Fibroblast of peridontal ligament (primary cell): ENCODE results near the gene UBA7.
"Not testable (repeated sequence)": the region's sequence is repeated elsewhere in the genome, so short reads cannot be mapped to it uniquely, and the experiment has no call there.

Experiments
- DNase-seq: peaks from one replicate; pipeline ENCODE4 v3.0.0-alpha.2; 2010; ENCODE audit errors: extremely low read depth

Gene UBA7, protein sequence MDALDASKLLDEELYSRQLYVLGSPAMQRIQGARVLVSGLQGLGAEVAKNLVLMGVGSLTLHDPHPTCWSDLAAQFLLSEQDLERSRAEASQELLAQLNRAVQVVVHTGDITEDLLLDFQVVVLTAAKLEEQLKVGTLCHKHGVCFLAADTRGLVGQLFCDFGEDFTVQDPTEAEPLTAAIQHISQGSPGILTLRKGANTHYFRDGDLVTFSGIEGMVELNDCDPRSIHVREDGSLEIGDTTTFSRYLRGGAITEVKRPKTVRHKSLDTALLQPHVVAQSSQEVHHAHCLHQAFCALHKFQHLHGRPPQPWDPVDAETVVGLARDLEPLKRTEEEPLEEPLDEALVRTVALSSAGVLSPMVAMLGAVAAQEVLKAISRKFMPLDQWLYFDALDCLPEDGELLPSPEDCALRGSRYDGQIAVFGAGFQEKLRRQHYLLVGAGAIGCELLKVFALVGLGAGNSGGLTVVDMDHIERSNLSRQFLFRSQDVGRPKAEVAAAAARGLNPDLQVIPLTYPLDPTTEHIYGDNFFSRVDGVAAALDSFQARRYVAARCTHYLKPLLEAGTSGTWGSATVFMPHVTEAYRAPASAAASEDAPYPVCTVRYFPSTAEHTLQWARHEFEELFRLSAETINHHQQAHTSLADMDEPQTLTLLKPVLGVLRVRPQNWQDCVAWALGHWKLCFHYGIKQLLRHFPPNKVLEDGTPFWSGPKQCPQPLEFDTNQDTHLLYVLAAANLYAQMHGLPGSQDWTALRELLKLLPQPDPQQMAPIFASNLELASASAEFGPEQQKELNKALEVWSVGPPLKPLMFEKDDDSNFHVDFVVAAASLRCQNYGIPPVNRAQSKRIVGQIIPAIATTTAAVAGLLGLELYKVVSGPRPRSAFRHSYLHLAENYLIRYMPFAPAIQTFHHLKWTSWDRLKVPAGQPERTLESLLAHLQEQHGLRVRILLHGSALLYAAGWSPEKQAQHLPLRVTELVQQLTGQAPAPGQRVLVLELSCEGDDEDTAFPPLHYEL

DNA sequence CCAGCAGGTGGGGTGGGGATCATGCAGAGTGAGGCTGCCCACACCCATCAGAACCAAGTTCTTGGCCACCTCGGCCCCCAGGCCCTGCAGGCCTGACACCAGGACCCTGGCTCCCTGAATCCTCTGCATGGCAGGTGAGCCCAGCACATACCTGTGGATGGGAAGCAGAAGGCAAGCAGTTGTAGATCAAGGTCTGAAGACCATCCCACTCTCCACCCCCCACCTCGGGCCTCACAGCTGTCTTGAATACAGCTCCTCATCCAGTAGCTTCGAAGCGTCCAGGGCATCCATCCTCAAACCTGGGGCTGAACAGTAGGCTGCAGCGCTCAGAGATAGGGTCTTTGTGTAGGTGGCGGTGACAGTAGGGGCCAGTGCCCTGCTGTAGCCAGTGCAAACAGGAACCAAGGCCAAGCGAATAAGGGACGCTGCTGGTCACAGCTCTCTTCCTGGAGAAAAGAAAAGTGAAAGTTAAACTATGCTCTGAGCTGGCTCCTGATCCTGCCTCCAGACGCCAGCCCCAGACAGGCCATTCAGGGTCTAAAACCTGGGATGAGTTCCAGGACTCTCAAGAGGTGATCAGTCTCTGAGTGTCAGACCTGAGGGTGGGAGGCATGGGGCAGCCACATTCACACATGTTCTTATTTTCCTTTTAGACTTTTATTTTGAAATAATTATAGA lies at the start of gene UBA7:
TSS of gene UBA7 (minus strand) at position 457 of the 678 bp plus-strand sequence. CDS start at position 291, 166 bp downstream.
- peak; percentile 61 for DNase-seq

DNA sequence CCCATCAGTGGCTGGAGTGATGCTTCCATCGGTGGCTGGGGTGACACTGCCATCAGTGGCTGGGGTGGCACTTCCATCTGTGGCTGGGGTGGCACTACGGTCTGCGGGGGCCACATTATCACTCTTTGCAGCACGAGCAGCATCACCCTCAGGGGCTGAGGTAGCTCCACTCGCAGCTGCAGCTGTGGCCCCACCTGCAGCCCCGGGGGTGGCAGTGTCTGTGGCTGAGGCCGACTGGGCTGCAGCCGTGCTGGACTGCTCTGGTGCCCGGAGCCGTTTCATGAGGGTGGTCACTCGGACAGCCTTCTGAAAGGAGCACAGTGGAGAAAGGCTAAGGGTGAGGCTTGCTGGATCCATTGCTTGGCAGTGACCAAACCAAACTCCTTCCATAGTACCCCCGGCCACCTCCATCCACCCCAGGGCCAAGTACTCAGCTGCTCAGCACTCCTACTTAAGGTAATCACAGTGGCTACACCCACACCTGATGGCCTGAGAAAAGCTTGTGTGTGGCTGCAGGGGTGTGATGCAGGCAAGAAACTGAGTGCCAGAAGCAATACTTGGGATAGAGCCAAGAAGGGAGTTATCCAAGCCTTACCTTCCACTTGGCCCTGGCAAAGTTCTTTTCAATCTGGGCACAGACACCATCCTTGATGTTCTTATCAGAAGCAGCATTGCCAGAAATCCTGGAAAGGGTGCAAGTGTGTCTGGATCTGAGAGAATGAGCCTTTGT lies 46.0 kb upstream of the UBA7 start:
- DNase-seq = no peak

DNA sequence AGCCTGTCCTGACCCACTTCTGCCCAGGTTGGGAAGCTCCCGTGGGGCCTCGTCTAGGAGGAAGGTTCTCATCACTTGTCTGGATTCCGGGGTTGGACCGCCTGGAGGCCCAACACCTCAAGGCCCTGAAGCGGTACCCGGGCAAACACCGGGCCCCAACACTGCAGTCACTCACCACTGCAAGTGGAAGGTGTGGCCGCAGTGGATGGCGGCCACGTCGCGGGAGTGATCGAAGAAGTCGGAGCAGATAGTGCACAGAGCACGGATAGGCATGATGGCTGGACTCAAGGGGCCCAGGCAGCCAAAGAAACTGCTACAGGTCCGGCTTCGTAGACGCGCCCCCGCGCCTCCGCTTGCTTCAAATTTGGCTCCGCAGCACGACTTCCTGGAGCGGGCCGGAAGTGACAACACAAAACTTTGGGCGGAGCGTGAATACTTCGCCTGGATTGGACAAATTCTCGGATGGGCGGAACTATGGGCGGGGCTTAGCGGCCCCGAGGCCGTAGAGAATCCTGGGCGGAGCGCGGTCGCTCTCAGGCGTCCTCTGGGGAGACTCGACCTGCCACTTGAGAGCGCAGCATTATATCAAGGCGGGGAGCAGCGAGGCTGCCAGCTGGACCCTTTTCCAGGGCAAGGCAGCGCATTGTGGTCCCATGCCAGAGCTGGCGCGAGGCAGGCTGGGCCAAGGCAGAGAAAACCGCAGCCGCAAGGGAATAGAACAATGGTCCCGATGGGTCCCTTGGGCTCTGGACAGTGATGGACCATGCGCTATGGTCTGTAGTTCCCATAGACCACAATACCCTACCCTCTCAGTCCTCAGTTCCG lies 42.6 kb upstream of the UBA7 start, which contains the start of gene TRAIP:
TSS of gene TRAIP (minus strand) at position 384 of the 825 bp plus-strand sequence. CDS start at position 273, 111 bp downstream.
- peak; percentile 91 for DNase-seq

DNA sequence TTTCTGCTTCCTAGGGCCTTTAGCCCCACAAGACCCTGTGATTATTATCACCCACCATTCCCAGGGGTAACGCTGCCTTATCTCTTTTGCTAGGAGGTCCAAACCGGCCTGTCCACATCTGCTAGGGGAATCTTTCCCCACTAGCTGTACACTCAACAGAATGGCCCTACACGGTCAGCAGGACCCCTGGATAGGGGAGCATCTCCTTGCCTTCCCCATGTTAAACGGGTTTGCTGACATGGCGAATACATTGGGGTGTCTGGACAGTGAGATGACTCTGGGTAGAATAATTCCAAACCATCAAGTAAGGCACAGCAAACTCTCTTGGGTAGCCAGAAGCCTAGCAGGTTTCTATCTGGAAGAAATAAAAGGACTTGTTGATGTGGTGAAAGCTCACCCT lies 41.9 kb upstream of the UBA7 start:
- DNase-seq = no peak

- no peak for DNase-seq
Observed at GRCh38 chr3:49845694-49846093, 31.9 kb upstream of the UBA7 start.

DNA sequence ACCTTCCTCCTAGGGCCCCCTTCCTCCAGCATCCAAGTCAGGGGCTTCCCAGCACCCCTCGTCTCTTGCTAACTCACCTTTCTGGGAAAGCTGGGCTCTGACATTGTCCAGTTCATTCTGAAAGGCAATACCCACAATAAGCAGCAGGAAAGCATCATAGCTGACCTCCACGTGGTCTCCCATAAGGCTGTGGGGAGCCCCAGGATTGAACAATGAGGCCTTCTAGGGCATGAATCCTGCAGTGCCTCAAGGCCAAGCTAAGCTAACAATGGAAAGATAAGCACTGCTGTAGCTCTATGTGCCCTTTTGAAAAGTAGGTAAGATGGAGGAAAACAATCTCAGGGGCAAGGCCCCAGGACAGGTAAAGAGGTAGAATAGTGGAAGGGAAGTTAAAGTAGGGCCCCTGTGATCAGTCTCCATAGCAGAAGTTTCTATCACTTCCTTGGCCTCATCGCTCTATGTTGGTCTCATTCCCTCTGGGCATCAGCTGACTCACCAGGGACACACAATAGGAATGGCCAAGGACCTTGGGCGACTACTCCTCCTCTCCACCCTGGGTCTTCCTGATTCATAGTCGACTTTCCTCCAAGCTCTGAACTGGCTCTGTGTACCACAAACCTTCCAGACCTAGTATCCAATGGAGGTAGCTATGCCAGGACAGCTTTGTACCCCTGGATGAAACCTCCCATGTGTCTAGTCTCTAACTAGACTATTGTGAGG lies 30.9 kb upstream of the UBA7 start:
- no peak for DNase-seq

DNA sequence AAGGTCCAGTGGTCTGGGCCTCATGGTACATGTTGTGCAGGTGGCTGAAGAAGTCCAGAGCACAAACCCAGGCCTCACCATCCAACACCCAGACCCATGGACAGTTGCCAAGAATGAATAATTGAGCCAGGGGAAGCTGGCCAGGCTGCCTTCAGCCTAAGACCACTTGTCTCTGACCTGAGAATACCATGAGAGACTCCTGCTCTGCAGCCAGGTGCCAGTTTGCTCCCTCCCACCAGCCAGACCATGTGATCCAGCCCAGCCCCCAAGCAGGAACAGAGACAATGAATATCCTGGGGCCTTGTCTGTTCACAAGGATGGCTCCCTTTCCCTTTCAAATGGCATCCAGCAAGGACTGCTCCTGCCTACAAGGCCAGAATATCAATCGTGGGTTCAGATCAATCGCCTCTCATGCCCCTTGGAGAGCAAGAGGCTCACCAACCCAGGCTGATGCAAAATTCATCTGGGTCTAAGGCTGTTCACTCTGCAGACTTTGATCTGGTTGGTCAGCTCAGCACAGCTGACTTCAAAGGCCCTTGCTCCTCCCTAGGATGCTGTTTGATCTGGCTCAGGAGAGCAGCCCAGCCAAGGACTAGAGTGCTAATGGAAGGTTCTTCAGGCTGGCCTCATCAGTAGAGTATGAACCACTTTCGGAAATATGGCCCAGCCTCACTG lies 29.2 kb upstream of the UBA7 start:
- DNase-seq = no peak

DNA sequence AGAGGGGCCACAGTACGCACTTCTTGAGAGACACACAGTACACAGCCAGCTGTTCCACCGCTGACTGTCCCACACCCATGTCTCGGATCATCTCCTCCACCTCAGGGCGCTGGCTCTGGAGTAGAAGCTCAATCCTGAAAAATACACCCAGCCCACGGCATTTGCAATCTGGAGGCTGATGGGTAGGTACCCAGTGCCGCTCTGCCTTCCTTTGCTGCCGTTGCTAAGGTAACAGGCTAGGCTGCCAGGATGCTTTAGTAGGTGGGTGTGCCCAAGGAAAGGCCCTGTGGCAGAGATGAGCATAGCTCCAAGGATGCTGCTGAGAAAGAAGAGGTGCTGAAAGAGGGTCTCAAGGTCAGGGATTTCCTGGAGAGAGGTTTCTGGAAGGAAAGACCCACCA lies 28.1 kb upstream of the UBA7 start:
- no peak for DNase-seq

DNA sequence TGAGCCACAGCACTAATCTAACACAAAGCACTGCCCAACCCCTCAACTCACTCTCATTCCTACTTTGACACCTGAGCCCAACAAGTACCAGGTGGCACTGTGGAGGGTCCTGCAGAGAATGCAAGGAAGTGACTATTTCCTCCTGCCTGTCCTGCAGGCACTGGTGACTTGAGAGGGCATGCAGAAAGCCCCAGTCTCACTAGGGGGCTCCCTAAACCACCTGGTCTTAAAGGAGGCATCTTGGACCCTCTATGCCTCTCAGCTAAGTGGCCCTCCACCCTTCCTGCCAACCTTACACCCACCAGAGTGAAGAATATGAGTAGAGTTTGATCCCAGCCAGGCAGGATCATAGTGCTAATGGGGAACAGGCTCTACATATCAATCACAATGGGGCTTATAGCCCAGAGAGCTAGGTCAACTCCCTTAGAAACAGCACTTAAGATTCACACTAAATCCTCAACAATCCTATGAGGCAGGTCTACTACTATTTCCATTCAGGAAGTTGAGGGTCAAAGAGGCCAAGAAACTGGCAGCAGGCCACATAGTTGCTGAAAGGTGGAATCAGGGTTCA lies 27.5 kb upstream of the UBA7 start:
- DNase-seq = peak; percentile 8

DNA sequence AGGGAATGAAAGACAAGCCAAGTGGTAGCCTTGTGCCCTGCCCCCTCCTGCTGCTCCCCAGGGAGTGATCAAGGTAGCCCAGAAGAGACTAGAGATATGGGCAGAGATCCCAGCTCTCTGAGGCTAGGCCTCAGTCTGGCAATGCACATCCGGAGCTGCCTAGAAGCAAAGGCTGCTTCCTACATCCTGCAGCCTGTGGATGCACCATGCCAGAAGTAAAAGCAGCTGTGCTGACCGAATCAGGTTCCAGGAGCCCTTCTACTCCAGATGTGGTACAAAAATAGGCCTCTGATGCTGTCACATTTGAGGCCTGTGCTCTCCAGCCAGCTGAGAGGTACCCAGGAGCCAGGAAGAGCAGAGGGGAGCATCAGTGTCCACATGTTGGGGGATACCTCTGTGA lies 26.6 kb upstream of the UBA7 start:
- DNase-seq = peak; percentile 22

- peak; percentile 86 for DNase-seq
Observed at GRCh38 chr3:49839193-49839809, 25.5 kb upstream of the UBA7 start.

GRCh38 chr3:49831341-49831740 lies 17.6 kb upstream of the UBA7 start:
- no peak for DNase-seq

DNA sequence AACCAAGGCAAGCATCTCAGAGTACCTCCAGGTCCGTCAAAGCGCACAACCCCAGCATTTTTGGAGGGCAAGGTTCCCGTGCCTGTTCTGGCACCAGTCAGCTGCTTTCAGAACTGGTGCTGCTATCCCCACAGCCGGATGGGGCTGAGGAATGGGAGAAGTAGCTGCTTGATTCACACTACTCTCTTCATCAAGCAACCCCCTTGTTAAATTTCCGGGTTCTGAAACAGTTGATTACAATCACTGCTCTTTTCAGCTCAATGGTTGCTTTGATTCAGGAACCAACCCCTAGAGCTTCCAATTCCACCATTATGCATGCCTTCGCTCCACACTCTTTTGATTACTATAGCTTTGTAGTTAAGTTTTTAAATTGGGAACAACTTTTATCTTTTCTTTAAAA lies 12.3 kb upstream of the UBA7 start:
- no peak for DNase-seq

GRCh38 chr3:49823131-49823530 lies 9.4 kb upstream of the UBA7 start:
- not testable (repeated sequence) for DNase-seq

- DNase-seq = no peak
Observed at GRCh38 chr3:49812916-49813496, 747 bp downstream of the UBA7 start.

DNA sequence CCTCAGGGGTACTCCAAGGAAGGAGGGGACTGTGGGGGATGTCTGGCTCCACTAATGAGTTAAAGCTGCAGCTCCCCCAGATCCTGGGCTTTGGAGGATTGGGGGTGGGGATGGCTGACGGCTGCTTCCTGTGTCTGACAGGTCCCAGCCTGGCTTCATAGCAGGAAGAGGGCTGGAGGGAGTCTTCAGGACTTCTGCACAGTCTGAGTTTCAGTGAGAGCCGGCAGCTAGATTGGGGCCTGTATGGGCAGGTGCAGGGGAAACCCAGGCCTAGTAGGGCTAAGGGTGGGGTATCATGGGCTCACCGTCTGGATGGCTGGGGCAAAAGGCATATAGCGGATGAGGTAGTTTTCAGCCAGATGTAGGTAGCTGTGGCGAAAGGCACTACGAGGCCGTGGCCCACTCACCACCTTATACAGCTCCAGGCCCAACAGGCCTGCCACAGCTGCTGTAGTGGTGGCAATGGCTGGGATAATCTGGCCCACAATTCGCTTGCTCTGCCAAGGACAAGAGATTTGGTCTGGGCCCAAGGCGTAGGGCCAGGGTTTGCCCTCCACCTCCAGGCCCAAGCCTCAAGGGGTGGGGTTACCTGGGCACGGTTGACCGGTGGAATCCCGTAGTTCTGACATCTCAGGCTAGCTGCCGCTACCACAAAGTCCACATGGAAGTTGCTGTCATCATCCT lies 6.2 kb downstream of the UBA7 start:
- DNase-seq = no peak

DNA sequence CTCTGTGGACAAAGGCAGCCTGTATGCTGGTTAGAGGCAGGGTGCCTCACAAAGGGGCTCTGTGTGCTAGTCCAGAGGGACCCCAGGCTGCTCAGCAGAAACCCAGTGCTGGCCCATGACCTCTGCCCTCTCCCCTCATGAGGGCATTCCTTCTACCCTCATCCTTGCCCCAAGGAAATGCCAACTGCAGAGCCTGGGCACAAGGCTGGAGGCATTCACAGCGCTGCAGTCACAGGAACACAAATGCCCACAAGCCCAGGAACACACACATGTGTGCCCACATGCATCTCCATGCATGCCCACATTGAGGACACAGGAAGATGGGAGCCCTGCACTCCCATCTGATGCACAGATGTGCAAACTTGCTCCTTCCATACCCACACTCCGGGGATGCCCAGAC lies 6.9 kb downstream of the UBA7 start:
- DNase-seq = no peak
